Stimulated activated CD8-positive, alpha-beta memory T cell treated with anti-CD3 and anti-CD28 coated beads, Interleukin-2, amount 100 ng/mL, for 48 hours (primary cell): ENCODE measurements around the gene NRSN2.
"Not testable (repeated sequence)": the region's sequence is repeated elsewhere in the genome, so short reads cannot be mapped to it uniquely, and the experiment has no call there.

ENCODE experiments used
- DNase-seq, 2 donors: peaks; one replicate each; pipeline ENCODE4 v3.0.0-alpha.2; 2020; ENCODE audit warnings: low read depth in 2 of 2

NRSN2 gene

GRCh38 chr20:325045-325888 lies 21.6 kb upstream of the NRSN2 start, which contains the start of gene SOX12:
SOX12 (plus strand) TSS chr20:325552; CDS start chr20:325925, 373 bp downstream.
- peak; percentile 97 to 98 for DNase-seq

GRCh38 chr20:325889-326644 lies 20.8 kb upstream of the NRSN2 start:
- DNase-seq = peak; percentile 37 to 39

- no peak for DNase-seq
Observed at GRCh38 chr20:326645-327185, 20.2 kb upstream of the NRSN2 start.

- DNase-seq = peak; percentile 68 to 77
Observed at GRCh38 chr20:327186-328026, 19.5 kb upstream of the NRSN2 start.

GRCh38 chr20:328027-328974 lies 18.6 kb upstream of the NRSN2 start:
- no peak for DNase-seq

- no peak for DNase-seq
Observed at GRCh38 chr20:328975-329695, 17.8 kb upstream of the NRSN2 start.

GRCh38 chr20:329851-330232 lies 17.1 kb upstream of the NRSN2 start:
- no peak for DNase-seq

- DNase-seq = peak in 1 of 2 donors; percentile 39
Observed at GRCh38 chr20:330233-331149, 16.4 kb upstream of the NRSN2 start.

- no peak for DNase-seq
Observed at GRCh38 chr20:334578-334977, 12.3 kb upstream of the NRSN2 start.

- not testable (repeated sequence) for DNase-seq
Observed at GRCh38 chr20:336040-336439, 10.9 kb upstream of the NRSN2 start.

- DNase-seq = peak in 1 of 2 donors; percentile 52
Observed at GRCh38 chr20:341682-342081, 5.2 kb upstream of the NRSN2 start.

- no peak for DNase-seq
Observed at GRCh38 chr20:343107-343506, 3.8 kb upstream of the NRSN2 start.

- DNase-seq = no peak
Observed at GRCh38 chr20:346033-346639, 775 bp upstream of the NRSN2 start.

- no peak for DNase-seq
Observed at GRCh38 chr20:347317-347639, 367 bp downstream of the NRSN2 start.

- peak; percentile 67 to 68 for DNase-seq
Observed at GRCh38 chr20:347640-348484, 951 bp downstream of the NRSN2 start.

GRCh38 chr20:348972-349841 lies 2.3 kb downstream of the NRSN2 start:
- no peak for DNase-seq

- DNase-seq = no peak
Observed at GRCh38 chr20:353166-353565, 6.3 kb downstream of the NRSN2 start.
